Ecto neural progenitor cell (in vitro differentiated cells): ENCODE results near the gene MATN1.

Experiments
- DNase-seq: peaks from one replicate; pipeline ENCODE4 v3.0.0-alpha.2; 2018; ENCODE audit warnings: low spot score

The MATN1 gene

GRCh38 chr1:30757352-30758120 is 34.2 kb upstream of the MATN1 start, which contains the start of gene LAPTM5:
TSS of gene LAPTM5 (minus strand) at chr1:30757774. CDS start at chr1:30757745, 29 bp downstream.
- DNase-seq: no peak

- no peak for DNase-seq
These were observed 33.4 kb upstream of the MATN1 start for GRCh38 chr1:30756545-30757351.

DNA sequence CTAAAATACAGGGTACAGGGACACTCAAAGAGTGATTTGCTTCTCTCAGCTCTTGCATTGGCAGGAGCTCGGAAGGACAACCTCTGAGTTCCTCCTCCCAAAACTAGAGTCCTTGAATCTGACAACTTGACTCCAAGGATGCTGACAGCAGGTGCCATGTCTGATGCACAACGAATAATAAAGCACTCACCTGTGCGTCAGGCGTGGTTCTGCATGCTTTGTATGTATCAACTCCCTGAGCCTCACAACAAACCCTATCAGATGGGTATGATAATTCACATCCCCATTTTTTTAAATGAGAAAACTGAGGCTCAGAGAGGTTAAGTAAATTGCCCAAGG is 32.8 kb upstream of the MATN1 start:
- DNase-seq: no peak

- no peak for DNase-seq
These were observed 32.4 kb upstream of the MATN1 start for GRCh38 chr1:30755746-30756145.

DNA sequence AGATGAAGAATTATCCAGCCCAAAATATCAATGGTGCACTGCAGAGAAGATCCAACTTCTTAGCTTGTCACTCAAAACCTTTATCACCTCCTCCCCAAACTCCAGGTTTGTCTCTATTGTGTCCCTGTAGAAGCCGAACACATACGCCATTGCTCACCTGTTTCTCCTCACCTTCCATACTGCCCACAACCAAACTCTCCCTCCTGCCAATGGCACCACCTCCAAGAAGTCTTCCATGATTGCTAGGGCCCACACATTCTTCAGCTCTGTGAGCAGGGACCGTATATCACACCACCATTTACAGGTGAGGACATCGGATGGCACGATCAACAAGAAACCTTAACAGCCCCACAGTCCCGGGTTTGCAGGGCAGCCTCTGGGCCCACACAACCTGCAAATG is 31.9 kb upstream of the MATN1 start:
- no peak for DNase-seq

- no peak for DNase-seq
These were observed 31.3 kb upstream of the MATN1 start for GRCh38 chr1:30754684-30755171.

DNA sequence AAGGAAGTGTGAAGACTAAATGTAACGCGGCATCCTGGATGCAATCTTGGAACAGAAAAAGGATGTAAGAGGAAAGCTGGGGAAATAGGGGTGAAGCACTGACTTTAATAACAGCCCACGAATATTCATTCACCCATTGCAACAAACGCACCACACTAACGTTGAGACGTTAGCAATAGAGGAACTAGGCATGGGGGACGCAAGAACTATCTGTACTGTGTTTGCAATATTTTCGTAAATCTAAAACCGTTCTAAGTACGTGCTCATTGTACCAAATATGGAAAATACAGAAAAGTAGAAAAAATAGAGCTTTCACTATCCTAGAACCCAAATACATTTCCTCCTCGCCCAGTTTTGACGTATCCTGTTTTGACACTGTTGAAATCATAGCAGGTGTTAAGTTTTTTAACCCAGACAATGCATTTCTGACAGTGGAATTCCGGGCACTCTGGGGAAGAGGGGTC is 30.3 kb upstream of the MATN1 start:
- DNase-seq: no peak

GRCh38 chr1:30753118-30753517 is 29.7 kb upstream of the MATN1 start:
- DNase-seq: no peak

GRCh38 chr1:30752651-30752908 is 29.2 kb upstream of the MATN1 start:
- DNase-seq: no peak

- DNase-seq: no peak
These were observed 28.7 kb upstream of the MATN1 start for GRCh38 chr1:30751830-30752650.

DNA sequence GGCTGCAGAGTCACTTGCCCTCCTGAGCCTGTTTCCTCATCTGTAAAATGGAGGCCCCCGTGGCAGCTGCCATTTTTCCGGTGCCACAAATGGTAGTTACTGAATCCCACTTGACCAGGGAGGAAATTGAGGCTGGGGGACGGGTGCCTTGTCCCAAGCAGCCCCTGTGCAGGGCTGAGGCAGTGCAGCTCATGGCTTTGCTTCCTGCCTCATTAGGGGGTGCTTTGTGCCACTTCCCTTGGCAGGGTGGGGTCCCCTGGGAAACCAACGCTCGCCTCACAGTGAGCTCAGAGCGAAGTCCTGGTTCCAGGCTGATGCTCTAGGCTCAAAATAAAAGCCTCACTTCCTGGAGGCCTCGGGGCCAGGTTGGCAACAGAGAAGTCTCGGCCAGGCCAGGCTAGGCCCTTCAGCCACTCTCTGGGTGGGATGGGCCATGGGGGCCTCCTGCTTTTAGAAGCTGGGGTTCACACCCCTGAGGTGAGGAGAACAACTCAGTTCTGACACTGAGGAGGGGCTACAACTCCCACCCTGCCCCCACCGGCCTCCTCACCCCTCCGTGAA is 27.4 kb upstream of the MATN1 start:
- DNase-seq: no peak

DNA sequence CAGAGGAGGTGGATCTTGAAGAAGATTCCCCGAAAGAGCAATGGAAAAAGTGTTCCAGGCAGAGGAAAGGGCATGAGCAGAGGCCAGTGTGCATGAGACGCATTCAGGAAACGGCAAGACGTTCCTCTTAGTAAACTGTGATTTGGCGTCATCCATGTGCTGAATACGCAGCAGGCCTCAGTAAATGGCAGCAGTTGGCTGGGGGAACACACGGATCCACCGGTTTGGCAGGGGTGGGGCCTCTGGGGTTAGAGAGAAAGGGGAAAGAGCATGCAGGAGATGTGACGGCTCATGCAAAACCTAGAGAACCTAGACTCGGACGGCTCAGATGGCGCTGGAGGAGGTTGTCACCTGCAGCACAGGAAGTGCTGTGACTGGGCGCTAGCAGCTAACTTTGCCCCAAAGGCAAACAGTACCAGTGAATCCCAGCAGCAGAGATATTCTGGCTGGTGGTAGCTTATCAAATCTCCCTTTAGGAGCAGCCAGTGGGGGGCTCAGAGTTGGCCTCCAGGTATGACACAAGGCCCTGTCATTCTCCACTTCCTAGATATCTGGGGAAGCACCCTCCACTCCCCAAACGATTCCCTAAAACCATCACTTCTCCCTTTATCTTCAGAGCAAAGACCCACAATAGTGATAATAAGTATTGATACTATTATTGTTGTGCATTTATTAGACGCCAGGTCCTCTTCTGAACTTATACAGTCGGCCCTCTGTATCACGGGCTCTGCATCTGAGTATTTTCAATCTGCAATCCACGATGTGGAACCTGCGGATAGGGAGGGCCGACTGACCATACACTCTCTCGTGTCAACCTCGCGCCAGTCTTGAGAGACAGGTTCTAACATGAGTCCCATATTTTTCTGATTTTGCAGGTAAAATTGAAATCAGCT is 26.6 kb upstream of the MATN1 start:
- no peak for DNase-seq

DNA sequence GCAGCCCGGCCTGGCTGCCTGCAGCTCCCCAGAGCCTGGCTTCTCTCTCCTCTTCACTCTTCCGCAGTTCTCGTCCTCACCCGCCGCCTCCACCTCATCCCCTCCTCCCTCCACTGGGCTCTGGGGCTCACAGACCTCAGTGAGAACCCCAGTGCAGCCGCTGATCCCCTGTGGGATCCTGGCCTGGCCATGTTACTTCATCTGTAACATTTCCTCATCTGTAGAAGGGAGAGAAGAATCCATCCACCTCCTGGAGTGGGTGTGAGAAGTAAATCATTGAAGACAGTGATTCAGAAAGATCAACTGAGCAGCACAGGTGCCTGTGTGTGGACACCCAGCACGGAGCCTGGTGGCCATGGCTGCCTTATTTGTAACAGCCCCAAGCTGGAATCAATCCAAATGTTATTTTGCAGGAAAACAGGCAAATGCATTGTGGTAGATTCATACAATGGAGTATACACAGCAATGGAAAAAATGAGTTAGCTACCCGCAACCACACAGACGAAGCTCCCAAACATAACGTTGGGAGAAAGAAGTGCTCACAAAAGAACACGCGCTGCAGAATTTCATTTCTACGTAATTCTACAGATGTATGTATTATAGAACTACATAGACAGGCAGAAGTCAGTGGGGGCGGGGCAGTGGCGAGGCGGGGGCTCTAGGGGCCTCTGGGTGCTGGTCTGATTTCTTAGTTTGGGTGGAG is 25.5 kb upstream of the MATN1 start:
- DNase-seq: no peak

- DNase-seq: no peak
These were observed 24.8 kb upstream of the MATN1 start for GRCh38 chr1:30748098-30748698.

DNA sequence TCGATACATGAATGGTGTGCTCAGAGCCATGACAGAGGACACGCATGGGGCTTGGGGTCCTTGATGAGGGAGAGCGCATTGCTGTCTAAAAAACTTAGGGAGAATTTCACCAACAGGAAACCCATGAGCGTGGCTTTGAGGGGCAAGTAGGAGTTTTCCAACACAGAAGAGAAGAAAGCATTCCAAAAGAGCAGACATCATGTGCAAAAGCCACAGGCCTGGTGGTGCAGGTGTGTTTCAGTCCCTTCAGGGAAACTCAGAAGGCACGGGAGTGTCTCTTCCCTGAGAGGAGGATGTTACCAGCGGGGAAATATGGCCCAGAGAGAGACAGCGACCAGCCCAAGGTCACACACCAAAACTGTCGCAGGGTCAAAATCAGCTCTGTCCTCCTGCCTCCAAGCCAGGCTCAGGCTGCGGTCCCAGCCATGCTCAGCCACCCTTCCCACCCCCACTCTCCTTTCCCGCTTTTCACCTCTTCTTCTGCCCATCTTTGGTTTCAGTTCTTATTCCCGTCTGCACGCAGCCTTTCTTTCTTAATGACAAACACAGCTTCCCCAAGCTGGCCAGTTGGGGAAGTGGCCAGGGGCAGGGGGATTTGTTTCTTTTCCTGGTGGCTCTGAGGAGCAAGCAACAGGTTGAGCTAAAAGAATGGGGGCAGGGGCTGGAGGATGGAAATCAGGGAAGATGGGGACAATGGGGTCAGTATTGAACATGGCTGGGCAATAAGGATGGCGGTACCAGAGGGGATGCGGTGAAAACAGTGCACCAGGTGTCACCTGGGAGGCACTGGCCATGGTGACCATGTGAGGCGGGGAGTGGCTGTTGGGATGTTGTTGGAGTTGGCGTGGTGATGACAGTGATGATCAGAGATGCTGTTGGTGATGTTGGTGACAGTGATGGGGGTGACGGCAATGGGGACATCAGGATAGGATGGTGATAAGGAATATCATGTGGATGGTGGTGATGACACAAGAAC is 23.9 kb upstream of the MATN1 start:
- DNase-seq: no peak

- DNase-seq: no peak
These were observed 23.0 kb upstream of the MATN1 start for GRCh38 chr1:30746212-30747032.

GRCh38 chr1:30745834-30746208 is 22.4 kb upstream of the MATN1 start:
- no peak for DNase-seq

DNA sequence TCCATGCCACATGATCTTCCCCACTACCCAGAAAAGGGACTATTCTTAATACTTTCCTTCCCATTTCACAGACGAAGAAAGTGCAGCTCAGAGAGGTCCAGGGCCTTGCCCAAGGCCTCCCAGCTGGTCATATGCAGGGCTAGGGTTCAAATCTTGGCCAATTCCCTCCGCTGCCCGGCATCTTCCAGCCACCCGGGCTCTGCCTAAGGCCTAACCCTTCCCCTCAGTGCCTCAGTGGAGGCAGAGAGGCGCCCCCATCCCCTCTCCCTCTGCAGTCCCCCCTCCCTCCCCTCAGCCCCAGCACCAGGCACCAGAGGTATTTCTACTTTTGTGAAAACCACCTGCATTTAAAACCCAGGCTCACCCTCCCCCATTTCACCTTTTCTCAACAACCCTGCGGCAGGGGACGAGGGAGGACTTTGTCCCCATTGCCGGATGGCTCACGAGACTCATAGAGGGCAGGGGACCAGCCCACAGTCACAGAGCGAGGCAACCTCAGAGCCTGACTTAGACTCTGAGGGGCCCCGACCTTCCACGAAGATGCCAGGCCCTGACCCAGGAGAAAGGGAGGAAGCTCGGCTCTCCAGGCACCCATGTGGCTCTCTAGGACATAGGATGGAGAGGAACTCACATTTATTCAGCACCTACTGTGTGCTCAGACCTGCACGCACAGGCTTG is 21.9 kb upstream of the MATN1 start:
- DNase-seq: no peak
